GM18867 (cell line): ENCODE measurements around the gene USP36.

Source experiments
- ATAC-seq: cut with Tn5 transposase; IDR thresholded peaks from one replicate; pipeline ENCODE4 v1.9.1; 2021; ENCODE audit warnings: mild to moderate bottlenecking, moderate library complexity; ENCODE audit not compliant: unreplicated experiment

USP36 gene

GRCh38 chr17:78839762-78840529, 668 bp downstream of the USP36 start:
- peak; percentile 24 for ATAC-seq

- ATAC-seq, result no peak
Observed at GRCh38 chr17:78839235-78839761, 1.3 kb downstream of the USP36 start.

GRCh38 chr17:78838574-78839005, 2.0 kb downstream of the USP36 start:
- ATAC-seq, result no peak

GRCh38 chr17:78836420-78837021, 4.1 kb downstream of the USP36 start:
- no peak for ATAC-seq

GRCh38 chr17:78834571-78834970, 6.0 kb downstream of the USP36 start:
- ATAC-seq, result no peak

GRCh38 chr17:78832541-78832810, 8.1 kb downstream of the USP36 start:
- ATAC-seq, result no peak

GRCh38 chr17:78831688-78832540, 8.7 kb downstream of the USP36 start:
- ATAC-seq, result no peak

- ATAC-seq, result no peak
Observed at GRCh38 chr17:78829477-78829876, 11.1 kb downstream of the USP36 start.

- no peak for ATAC-seq
Observed at GRCh38 chr17:78828470-78829185, 12.0 kb downstream of the USP36 start.

- no peak for ATAC-seq
Observed at GRCh38 chr17:78826836-78827509, 13.6 kb downstream of the USP36 start.

GRCh38 chr17:78826421-78826820, 14.2 kb downstream of the USP36 start:
- no peak for ATAC-seq

- no peak for ATAC-seq
Observed at GRCh38 chr17:78825696-78826095, 14.9 kb downstream of the USP36 start.

GRCh38 chr17:78824240-78824639, 16.4 kb downstream of the USP36 start:
- no peak for ATAC-seq

- ATAC-seq, result no peak
Observed at GRCh38 chr17:78823282-78824046, 17.1 kb downstream of the USP36 start.

- no peak for ATAC-seq
Observed at GRCh38 chr17:78822552-78822951, 18.1 kb downstream of the USP36 start.

GRCh38 chr17:78821961-78822360, 18.7 kb downstream of the USP36 start:
- no peak for ATAC-seq

GRCh38 chr17:78820841-78821240, 19.8 kb downstream of the USP36 start:
- ATAC-seq, result no peak

GRCh38 chr17:78819806-78820792, 20.5 kb downstream of the USP36 start:
- ATAC-seq, result no peak
